K562 (cell line): ENCODE data around the gene AGO3. TPM values are rescaled to one million over a fixed set of nuclear protein-coding genes. Genes with fewer than 3 reads are reported as not detected.

Experiments
- CEBPB ChIP-seq: fragments of 450-650 bp; IDR thresholded peaks from 2 replicates; pipeline ENCODE4 v1.6.1; 2016; ENCODE audit warnings: missing genetic modification characterization, missing compliant biosample characterization
- CREBBP ChIP-seq: IDR thresholded peaks from one replicate; pipeline ENCODE4 v1.6.1; 2012; ENCODE audit warnings: low read depth, mild to moderate bottlenecking, control low read depth, inconsistent platforms, low read length
- CTCFL ChIP-seq: IDR thresholded peaks from 2 replicates; pipeline ENCODE4 v1.6.1; 2011; ENCODE audit warnings: borderline replicate concordance, low read depth, mild to moderate bottlenecking, moderate library complexity, low read length; ENCODE audit not compliant: insufficient read depth, poor library complexity, severe bottlenecking
- HCFC1 ChIP-seq: IDR thresholded peaks from 2 replicates; pipeline ENCODE4 v1.6.1; 2012; ENCODE audit warnings: low read depth, low read length, improper control_type of control experiment
- REST ChIP-seq, 2 experiments: fragments of 450-650 bp; formaldehyde crosslinking in 1 of 2; IDR thresholded peaks; 2 replicates each; pipeline versions ENCODE4 v1.4.0 to v1.6.1; 2014 to 2020; ENCODE audit warnings: mild to moderate bottlenecking in 2 of 2, borderline replicate concordance in 1 of 2, low read depth in 1 of 2
- polyA plus RNA-seq, 8 experiments: library from polyadenylated mRNA; depleted of rRNA in 4 of 8; stranded (reverse) in 5 of 8; unstranded in 3 of 8; fragments of >200 nt; fragmentation: Nextera tagmentation in 2 of 8; fragmentation: Illumina TruSeq in 1 of 8; extraction: Ambion mirVana in 2 of 8; extraction: Trizol in 1 of 8; gene quantifications; 2 replicates each; pipeline versions ENCODE4 v1.2.1 to v1.2.3, GENCODE V29; 2011 to 2014; ENCODE audit warnings: inconsistent platforms in 1 of 8, missing spikeins in 1 of 8
- total RNA-seq, 7 experiments: library from RNA; depleted of rRNA in 6 of 7; stranded (reverse); fragments of >200 nt in 6 of 7; fragmentation: Illumina TruSeq in 2 of 7; extraction: Trizol in 2 of 7; gene quantifications; 2 replicates each; pipeline versions ENCODE4 v1.2.1 to v1.2.3, GENCODE V29; 2011 to 2021; ENCODE audit warnings: low replicate concordance in 1 of 7
- TF ChIP-seq, protein P1 (sequence below), 2 experiments: fragments of 450-650 bp; IDR thresholded peaks; 2 replicates each; pipeline ENCODE4 v1.6.1; 2016; ENCODE audit warnings: mild to moderate bottlenecking in 2 of 2, borderline replicate concordance in 1 of 2, low read depth in 1 of 2, moderate library complexity in 1 of 2

The AGO3 gene
- total and polyA plus RNA-seq, 9 of the 15 experiments (the other 6 are each of a cell fraction or from before 2014, with no cell fraction given): 4.5 to 41.5 (median 22.7) TPM

DNA sequence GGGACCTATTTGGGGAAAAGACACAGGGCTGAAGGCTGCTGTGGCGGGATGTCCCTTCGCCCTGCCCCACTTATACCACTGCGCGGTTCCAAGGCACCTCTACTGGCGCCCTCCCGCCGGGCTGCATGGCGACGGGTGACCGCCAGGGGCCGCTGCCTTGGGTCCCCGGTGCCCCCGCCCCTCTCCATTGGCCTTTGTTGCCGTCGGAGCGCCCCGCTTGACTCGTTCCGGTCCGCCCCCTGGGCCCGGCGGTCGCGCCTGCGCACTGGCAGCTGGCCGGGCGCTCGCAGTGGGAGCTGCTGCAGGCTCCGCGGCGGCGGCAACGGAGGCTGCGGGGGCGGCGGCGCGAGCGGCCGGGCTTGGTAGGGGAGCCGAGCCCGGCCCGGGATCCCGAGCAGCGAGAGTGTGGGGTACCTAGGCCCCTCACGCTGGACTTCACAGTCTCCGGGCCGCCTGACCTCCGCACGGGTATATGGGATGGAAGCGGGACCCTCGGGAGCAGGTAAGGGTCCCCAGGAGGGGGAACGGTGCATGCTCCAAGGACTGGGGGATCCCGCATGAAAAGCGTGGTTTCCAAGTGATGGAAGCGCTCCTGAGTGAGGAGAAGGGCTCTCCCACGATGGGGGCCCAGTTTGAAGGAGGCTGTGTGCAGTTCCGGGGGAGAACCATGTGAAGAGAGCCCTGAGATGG lies 47.8 kb upstream of the AGO3 start, which contains the start of gene AGO1 (continued):
- TF ChIP-seq CTCFL (no peak), CREBBP (no peak), HCFC1 (peak; percentile 50), CEBPB (tag) (no peak), REST (IDR thresholded peaks at IDR 0.05; ENCODE audit: borderline replicate concordance) (peak; percentile 80), REST (CRISPR knock-in tag; IDR thresholded peaks at IDR 0.05; ENCODE audit: low read depth) (0 out of 2 replicates have a peak, but pooled peaks have one; percentile 79)
- TF ChIP-seq, protein P1, sequence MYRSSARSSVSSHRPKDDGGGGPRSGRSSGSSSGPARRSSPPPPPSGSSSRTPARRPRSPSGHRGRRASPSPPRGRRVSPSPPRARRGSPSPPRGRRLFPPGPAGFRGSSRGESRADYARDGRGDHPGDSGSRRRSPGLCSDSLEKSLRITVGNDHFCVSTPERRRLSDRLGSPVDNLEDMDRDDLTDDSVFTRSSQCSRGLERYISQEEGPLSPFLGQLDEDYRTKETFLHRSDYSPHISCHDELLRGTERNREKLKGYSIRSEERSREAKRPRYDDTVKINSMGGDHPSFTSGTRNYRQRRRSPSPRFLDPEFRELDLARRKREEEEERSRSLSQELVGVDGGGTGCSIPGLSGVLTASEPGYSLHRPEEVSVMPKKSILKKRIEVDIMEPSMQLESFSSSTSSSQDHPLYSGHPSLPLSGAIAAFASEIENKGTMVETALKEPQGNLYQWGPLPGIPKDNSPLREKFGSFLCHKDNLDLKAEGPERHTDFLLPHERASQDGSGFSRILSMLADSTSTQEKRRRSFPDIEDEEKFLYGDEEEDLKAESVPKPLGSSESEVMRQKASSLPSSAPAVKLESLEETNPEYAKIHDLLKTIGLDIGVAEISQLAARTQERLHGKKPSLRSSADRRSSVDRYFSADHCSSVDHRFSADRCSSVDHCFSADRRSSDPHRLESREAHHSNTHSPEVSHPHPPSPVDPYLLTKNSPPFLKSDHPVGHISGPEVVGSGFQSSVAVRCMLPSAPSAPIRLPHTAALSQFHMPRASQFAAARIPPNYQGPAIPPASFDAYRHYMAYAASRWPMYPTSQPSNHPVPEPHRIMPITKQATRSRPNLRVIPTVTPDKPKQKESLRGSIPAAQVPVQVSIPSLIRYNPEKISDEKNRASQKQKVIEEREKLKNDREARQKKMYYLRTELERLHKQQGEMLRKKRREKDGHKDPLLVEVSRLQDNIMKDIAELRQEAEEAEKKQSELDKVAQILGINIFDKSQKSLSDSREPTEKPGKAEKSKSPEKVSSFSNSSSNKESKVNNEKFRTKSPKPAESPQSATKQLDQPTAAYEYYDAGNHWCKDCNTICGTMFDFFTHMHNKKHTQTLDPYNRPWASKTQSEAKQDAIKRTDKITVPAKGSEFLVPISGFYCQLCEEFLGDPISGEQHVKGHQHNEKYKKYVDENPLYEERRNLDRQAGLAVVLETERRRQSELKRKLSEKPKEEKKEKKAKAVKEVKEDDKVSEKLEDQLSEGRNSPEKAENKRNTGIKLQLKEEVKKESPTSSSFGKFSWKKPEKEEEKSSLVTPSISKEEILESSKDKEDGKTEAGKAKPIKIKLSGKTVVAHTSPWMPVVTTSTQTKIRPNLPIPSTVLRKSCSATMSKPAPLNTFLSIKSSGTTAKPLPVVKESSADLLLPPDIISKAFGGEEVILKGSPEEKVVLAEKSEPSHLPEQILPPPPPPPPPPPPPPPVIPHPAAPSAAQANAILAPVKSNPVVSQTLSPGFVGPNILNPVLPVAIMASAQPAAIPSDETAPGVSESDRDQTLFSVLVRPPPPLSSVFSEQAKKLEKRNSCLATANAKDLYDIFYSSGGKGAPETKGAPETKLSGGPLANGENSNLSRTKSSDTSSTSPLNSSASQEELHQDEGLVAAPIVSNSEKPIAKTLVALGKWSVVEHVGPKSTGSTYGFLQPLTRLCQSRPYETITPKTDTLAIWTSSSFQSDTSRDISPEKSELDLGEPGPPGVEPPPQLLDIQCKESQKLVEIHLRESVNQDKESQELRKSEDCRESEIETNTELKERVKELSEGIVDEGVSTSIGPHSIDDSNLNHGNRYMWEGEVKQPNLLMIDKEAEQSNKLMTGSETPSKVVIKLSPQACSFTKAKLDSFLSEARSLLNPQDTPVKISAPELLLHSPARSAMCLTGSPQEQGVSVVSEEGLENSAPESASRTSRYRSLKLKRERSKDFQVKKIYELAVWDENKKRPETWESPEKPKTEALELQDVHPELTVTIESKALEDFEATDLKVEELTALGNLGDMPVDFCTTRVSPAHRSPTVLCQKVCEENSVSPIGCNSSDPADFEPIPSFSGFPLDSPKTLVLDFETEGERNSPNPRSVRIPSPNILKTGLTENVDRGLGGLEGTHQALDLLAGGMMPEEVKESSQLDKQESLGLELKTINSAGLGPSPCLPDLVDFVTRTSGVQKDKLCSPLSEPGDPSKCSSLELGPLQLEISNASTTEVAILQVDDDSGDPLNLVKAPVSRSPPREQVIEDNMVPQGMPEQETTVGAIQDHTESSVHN (IDR thresholded peaks at IDR 0.05; ENCODE audit: borderline replicate concordance in 1 of 2, low read depth in 1 of 2): no peak
